Sigmoid colon (tissue), 4 donors: Measurements from ENCODE around the gene ASIC5.

Source experiments
- CTCF ChIP-seq, 4 experiments: fragments of 450-650 bp in 3 of 4; fragments of 200-600 bp in 1 of 4; IDR thresholded peaks; one replicate each; pipeline ENCODE4 v1.5.1; 2016 to 2019; ENCODE audit warnings: antibody characterized with exemption in 4 of 4, mild to moderate bottlenecking in 3 of 4, moderate library complexity in 2 of 4
- POLR2A ChIP-seq, 2 donors: fragments of 450-650 bp; IDR thresholded peaks; one replicate each; pipeline ENCODE4 v1.6.1; 2016; ENCODE audit warnings: antibody characterized with exemption in 2 of 2, mild to moderate bottlenecking in 2 of 2, moderate library complexity in 2 of 2
- POLR2AphosphoS5 ChIP-seq, 4 donors: sonication (generic); formaldehyde crosslinking; IDR thresholded peaks; one replicate each; pipeline ENCODE4 v1.6.1; 2017; ENCODE audit warnings: antibody characterized with exemption in 4 of 4

GRCh38 chr4:155837203-155837796 is 28.8 kb downstream of the ASIC5 start:
- no peak for TF ChIP-seq CTCF (IDR thresholded peaks at IDR 0.05)
- no peak for TF ChIP-seq POLR2A (IDR thresholded peaks at IDR 0.05)
- no peak for TF ChIP-seq POLR2AphosphoS5 (IDR thresholded peaks at IDR 0.05)
